Loucy (cell line): ENCODE data around the gene TXNL4A.

ENCODE experiments used
- CTCF ChIP-seq: fragments of 200-600 bp; sonication (generic); conservative IDR thresholded peaks from 2 replicates; pipeline ENCODE4 v1.5.1; 2014; ENCODE audit warnings: mild to moderate bottlenecking, antibody characterized with exemption, low read length
- EZH2phosphoT487 ChIP-seq: fragments of 200-600 bp; IDR thresholded peaks from 2 replicates; pipeline ENCODE4 v1.6.1; 2018; ENCODE audit warnings: antibody characterized with exemption, mild to moderate bottlenecking, moderate library complexity, borderline replicate concordance

- TF ChIP-seq CTCF (no peak), EZH2phosphoT487 (no peak)
Observed at GRCh38 chr18:79942786-79943607, 45.4 kb downstream of the TXNL4A start.
